GM18861 (cell line): ENCODE data around the gene PPP1R9A.
"Not testable (repeated sequence)": the region's sequence is repeated elsewhere in the genome, so short reads cannot be mapped to it uniquely, and the experiment has no call there.

ENCODE experiments used
- ATAC-seq: cut with Tn5 transposase; IDR thresholded peaks from one replicate; pipeline ENCODE4 v1.9.1; 2021; ENCODE audit not compliant: unreplicated experiment

The PPP1R9A gene

GRCh38 chr7:94972296-94972695 is 64.9 kb downstream of the PPP1R9A start:
- ATAC-seq = no peak

DNA sequence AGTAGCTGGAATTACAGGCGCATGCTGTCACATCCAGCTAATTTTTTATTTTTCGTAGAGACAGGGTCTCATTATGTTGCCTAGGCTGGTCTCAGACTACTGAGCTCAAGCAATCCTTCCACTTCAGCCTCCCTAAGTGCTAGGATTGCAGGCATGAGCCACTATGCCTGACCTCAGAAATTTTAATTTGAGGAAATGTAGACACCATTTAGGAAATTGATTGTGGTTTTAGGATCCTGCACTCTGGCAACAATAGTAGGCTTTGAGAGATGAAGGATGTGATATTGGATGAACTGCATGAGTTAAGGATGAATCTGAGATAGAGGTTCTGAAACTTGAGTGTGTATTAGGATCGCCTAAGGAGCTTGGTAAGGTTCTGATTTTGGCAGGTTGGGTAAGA is 66.5 kb downstream of the PPP1R9A start:
- no peak for ATAC-seq

- no peak for ATAC-seq
Measured at GRCh38 chr7:94974423-94974822, 67.0 kb downstream of the PPP1R9A start.

GRCh38 chr7:94975336-94975735 is 67.9 kb downstream of the PPP1R9A start:
- no peak for ATAC-seq

DNA sequence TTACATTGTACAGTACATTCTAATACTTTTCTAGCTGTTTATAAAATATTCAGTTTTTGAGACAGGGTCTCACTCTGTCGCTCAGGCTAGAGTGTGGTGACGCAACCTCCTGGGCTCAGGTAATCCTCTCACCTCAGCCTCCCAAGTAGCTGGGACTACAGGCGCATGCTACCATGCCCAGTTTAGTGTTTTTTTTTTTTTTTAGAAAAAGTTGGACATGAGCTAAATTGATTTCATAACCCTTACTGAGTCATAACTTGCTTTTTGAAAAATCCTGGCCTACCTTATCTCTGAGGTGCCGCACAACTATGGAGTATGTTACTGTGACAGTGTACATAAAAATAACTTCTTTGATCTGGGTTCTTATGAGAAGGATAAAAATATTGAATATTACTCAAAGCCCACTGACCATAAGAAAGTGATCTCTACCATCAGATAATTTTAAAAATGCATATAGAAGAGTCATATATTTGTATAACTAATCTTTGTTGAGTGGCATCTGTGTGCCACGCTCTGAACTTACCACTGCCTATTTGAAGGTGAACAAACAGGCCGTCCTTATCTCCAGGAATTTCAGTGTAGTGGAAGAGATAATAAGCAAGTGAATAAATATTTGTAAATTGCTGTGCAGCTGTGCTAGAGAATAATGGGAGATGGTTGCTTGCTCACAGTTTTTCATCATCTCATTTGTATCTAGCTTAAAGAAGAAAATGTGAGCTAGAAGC is 73.2 kb downstream of the PPP1R9A start:
- ATAC-seq = no peak

GRCh38 chr7:94995921-94996320 is 88.5 kb downstream of the PPP1R9A start:
- no peak for ATAC-seq

- ATAC-seq = no peak
Measured at GRCh38 chr7:94996369-94996768, 89.0 kb downstream of the PPP1R9A start.

GRCh38 chr7:94997547-94997946 is 90.2 kb downstream of the PPP1R9A start:
- no peak for ATAC-seq

- no peak for ATAC-seq
Measured at GRCh38 chr7:94998266-94999068, 91.1 kb downstream of the PPP1R9A start.

DNA sequence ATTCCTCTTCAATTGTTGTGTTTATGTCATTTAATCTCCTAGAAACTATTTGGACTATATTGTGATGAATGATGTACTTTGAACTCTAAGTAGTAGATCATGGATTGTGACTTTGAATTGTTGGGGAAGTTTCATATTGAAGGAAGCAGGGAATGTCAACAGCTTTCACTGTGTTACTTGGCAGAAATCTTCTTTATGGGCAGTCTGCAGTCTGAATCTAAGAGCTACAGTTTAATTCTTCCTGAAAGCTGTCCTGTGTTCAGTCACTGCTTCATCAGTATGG is 91.6 kb downstream of the PPP1R9A start:
- ATAC-seq = no peak

DNA sequence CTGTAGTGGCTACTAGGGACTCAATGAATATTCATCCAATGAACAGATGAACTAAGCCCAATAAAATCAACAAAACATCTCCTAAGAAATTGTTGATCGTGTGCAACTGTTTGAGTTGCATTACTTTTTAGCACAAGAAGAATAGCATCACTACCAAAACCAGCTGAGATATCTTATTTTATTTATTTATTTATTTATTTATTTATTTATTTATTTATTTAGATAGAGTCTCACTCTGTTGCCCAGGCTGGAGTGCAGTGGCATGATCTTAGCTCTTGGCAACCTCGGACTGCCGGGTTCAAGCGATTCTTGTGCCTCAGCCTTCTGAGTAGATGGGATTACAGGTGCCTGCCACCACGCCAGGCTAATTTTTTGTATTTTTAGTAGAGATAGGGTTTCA is 92.2 kb downstream of the PPP1R9A start:
- ATAC-seq = not testable (repeated sequence)

DNA sequence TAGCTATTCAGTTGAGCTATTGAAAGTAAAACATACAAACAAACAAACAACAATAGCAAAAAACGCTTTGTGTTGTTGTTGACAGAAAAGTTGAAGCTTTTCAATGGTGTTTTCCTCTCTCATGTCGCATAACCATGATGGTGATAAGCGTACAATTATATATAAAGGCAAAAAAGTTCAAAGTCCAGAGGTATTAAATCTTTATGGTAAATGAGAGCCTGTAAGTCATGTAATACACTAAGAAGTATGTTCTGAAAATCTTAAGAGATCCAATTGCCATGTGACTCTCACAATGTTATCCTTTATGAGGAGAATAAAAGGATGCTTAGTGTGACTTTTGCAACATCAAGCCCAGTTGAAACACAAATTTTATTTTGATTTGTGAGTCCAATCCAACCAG is 93.9 kb downstream of the PPP1R9A start:
- no peak for ATAC-seq

GRCh38 chr7:95001815-95002561 is 94.6 kb downstream of the PPP1R9A start:
- no peak for ATAC-seq

DNA sequence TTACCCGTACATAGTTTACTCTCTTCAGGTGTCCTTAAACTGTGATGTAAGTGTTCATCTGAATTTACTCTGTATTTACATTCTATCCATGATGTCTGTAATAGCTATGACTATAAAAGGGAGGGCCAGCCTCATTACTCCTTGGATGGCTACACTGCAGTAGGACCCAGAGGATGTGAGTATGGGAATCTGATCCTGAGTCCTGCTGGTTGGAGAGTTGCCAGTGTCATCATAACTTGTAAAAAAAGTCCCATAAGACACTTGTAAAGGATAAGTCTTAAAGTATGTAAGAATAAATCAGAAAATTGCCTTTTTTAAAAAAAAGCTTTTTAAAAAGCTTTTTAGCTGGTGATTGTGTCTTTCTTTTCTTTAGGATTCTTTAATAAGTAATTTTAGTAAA is 95.4 kb downstream of the PPP1R9A start:
- ATAC-seq = no peak

DNA sequence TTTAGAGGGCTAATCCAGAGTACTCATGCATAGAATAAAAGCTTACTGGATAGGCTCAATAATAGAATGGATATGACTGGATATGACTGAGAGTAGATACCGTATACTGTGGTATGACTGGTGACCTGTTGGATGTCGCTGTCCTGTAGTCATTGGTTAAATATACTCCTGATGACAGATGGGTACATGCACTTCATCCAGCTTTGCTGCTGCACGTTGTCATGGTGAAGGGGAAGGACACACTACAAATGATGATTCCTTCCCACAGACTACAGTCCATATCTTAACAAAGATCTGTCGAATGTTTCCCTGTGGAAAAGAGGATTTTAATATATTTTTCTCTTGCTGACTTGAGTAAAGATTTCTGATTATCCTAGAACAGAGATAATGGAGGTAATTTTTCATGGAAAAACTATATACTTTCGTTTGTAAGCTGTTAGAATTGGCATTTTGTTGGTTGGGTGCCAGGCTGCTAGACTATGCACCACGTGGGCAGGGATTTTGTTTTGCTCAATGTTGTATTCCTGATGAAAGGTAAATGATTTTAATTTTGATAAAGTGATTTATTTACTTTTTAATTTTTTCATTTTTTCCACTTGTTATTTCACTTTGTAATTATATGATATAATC is 97.3 kb downstream of the PPP1R9A start:
- no peak for ATAC-seq

GRCh38 chr7:95006010-95006409 is 98.6 kb downstream of the PPP1R9A start:
- ATAC-seq = no peak

GRCh38 chr7:95008773-95009172 is 101.4 kb downstream of the PPP1R9A start:
- ATAC-seq = not testable (repeated sequence)

- no peak for ATAC-seq
Measured at GRCh38 chr7:95011146-95011928, 103.9 kb downstream of the PPP1R9A start.

- no peak for ATAC-seq
Measured at GRCh38 chr7:95011995-95012394, 104.6 kb downstream of the PPP1R9A start.

- no peak for ATAC-seq
Measured at GRCh38 chr7:95018021-95018420, 110.6 kb downstream of the PPP1R9A start.

GRCh38 chr7:95026018-95026417 is 118.6 kb downstream of the PPP1R9A start:
- ATAC-seq = no peak
